GM15510 (cell line): Measurements from ENCODE around the gene MBOAT1.

Source experiments
- POLR2A ChIP-seq: IDR thresholded peaks from 3 replicates; pipeline ENCODE4 v1.6.1; 2011; ENCODE audit warnings: borderline replicate concordance; ENCODE audit not compliant: insufficient read length; ENCODE audit errors: extremely low read depth

MBOAT1 gene

GRCh38 chr6:20217324-20217855 lies 5.1 kb upstream of the MBOAT1 start:
- TF ChIP-seq POLR2A, result no peak

- TF ChIP-seq POLR2A, result no peak
Measured at GRCh38 chr6:20215310-20215709, 3.0 kb upstream of the MBOAT1 start.

- TF ChIP-seq POLR2A, result no peak
Measured at GRCh38 chr6:20213271-20213798, 1.1 kb upstream of the MBOAT1 start.

GRCh38 chr6:20211941-20212391 lies 303 bp downstream of the MBOAT1 start:
- no peak for TF ChIP-seq POLR2A

- TF ChIP-seq POLR2A, result no peak
Measured at GRCh38 chr6:20211037-20211940, 980 bp downstream of the MBOAT1 start.

GRCh38 chr6:20210158-20210557 lies 2.1 kb downstream of the MBOAT1 start:
- no peak for TF ChIP-seq POLR2A

- TF ChIP-seq POLR2A, result no peak
Measured at GRCh38 chr6:20208687-20209378, 3.4 kb downstream of the MBOAT1 start.

GRCh38 chr6:20207088-20207418 lies 5.2 kb downstream of the MBOAT1 start:
- no peak for TF ChIP-seq POLR2A

GRCh38 chr6:20205722-20206161 lies 6.5 kb downstream of the MBOAT1 start:
- no peak for TF ChIP-seq POLR2A

- TF ChIP-seq POLR2A, result no peak
Measured at GRCh38 chr6:20204512-20204894, 7.8 kb downstream of the MBOAT1 start.

GRCh38 chr6:20203561-20204511 lies 8.4 kb downstream of the MBOAT1 start:
- no peak for TF ChIP-seq POLR2A

- no peak for TF ChIP-seq POLR2A
Measured at GRCh38 chr6:20202699-20203302, 9.5 kb downstream of the MBOAT1 start.

- TF ChIP-seq POLR2A, result no peak
Measured at GRCh38 chr6:20202324-20202658, 10.0 kb downstream of the MBOAT1 start.
